Glutamatergic neuron (in vitro differentiated cells): ENCODE measurements around the gene GSK3A. TPM values are rescaled to one million over a fixed set of nuclear protein-coding genes. Genes with fewer than 3 reads are reported as not detected.
A peak's percentile ranks its signal among the peaks of the same experiment; 100 is the strongest.

Experiments
- DNase-seq: peaks from one replicate; pipeline ENCODE4 v3.0.0; 2022
- H3K27ac Mint-ChIP-seq: one replicate; pipeline ENCODE4 v1.8.0; 2020; ENCODE audit warnings: mild to moderate bottlenecking, mixed read lengths, inconsistent platforms; ENCODE audit not compliant: unreplicated experiment
- H3K27me3 Mint-ChIP-seq: one replicate; pipeline ENCODE4 v1.8.0; 2020; ENCODE audit warnings: mild to moderate bottlenecking, moderate library complexity, mixed read lengths, inconsistent platforms; ENCODE audit not compliant: unreplicated experiment
- H3K36me3 Mint-ChIP-seq: one replicate; pipeline ENCODE4 v1.8.0; 2020; ENCODE audit warnings: mild to moderate bottlenecking, mixed read lengths, inconsistent platforms; ENCODE audit not compliant: unreplicated experiment
- H3K4me1 Mint-ChIP-seq: one replicate; pipeline ENCODE4 v1.8.0; 2020; ENCODE audit warnings: mild to moderate bottlenecking, low read depth, mixed read lengths, inconsistent platforms; ENCODE audit not compliant: unreplicated experiment
- H3K4me3 Mint-ChIP-seq: one replicate; pipeline ENCODE4 v1.8.0; 2020; ENCODE audit warnings: mild to moderate bottlenecking, mixed read lengths, inconsistent platforms; ENCODE audit not compliant: unreplicated experiment
- H3K9me3 Mint-ChIP-seq: one replicate; pipeline ENCODE4 v1.8.0; 2020; ENCODE audit warnings: mild to moderate bottlenecking, moderate library complexity, mixed read lengths, inconsistent platforms; ENCODE audit not compliant: unreplicated experiment
- CTCF ChIP-seq: fragments of 200-600 bp; sonication (generic); IDR thresholded peaks from one replicate; pipeline ENCODE4 v1.5.0; 2021; ENCODE audit not compliant: partially characterized antibody, unreplicated experiment
- total RNA-seq: library from RNA; stranded (reverse); fragmentation: NEBNext Ultra II Directional; extraction: Animal tissue kit (Norgen Biotek cat#: 25700); gene quantifications from one replicate; pipeline ENCODE4 v1.2.1, GENCODE V29; 2021; ENCODE audit not compliant: unreplicated experiment

Gene GSK3A
- total RNA-seq, 1 donor from 2014 or later, result 83.2 TPM

GRCh38 chr19:42280815-42281145, 38.4 kb upstream of the GSK3A start:
- Mint-ChIP-seq H3K36me3 (no peaks in the 10 kb centered on the region), H3K4me1 (peaks cover 22% of the 10 kb centered on the region), H3K27ac (no peak overlapping the region), H3K27me3 (peaks cover 22% of the 10 kb centered on the region), H3K9me3 (peaks cover 17% of the 10 kb centered on the region), H3K4me3 (no peak overlapping the region)
- DNase-seq, result no peak
- no peak for TF ChIP-seq CTCF

GRCh38 chr19:42279902-42280814, 37.8 kb upstream of the GSK3A start:
- Mint-ChIP-seq H3K4me1 (peaks cover 22% of the 10 kb centered on the region), H3K36me3 (no peaks in the 10 kb centered on the region), H3K27me3 (peaks cover 22% of the 10 kb centered on the region), H3K4me3 (peak overlapping the region; percentile 97), H3K9me3 (peaks cover 19% of the 10 kb centered on the region), H3K27ac (peak overlapping the region; percentile 97)
- peak; percentile 95 for DNase-seq
- peak; percentile 96 for TF ChIP-seq CTCF

- Mint-ChIP-seq H3K9me3 (peaks cover 16% of the 10 kb centered on the region), H3K4me1 (peaks cover 28% of the 10 kb centered on the region), H3K27me3 (peaks cover 17% of the 10 kb centered on the region), H3K4me3 (peak overlapping the region; percentile 97), H3K27ac (peak overlapping the region; percentile 97), H3K36me3 (no peaks in the 10 kb centered on the region)
- TF ChIP-seq CTCF, result no peak
- DNase-seq, result no peak
Observed at GRCh38 chr19:42279155-42279901, 36.9 kb upstream of the GSK3A start.

GRCh38 chr19:42278452-42279154, 36.2 kb upstream of the GSK3A start:
- Mint-ChIP-seq H3K36me3 (no peaks in the 10 kb centered on the region), H3K27ac (peak overlapping the region; percentile 97), H3K9me3 (peaks cover 16% of the 10 kb centered on the region), H3K4me3 (peak overlapping the region; percentile 97), H3K4me1 (peaks cover 28% of the 10 kb centered on the region), H3K27me3 (peaks cover 17% of the 10 kb centered on the region)
- TF ChIP-seq CTCF, result no peak
- no peak for DNase-seq
